NCI-H1436 treated with DMSO at 0.1 percent for 48 hours (cell line): Measurements from ENCODE around the gene HPSE.
A peak's percentile ranks its signal among the peaks of the same experiment; 100 is the strongest.

Source experiments
- DNase-seq: peaks from one replicate; lab custom pipeline; 2025; lab: John Stamatoyannopoulos, UW

Gene HPSE

GRCh38 chr4:83334425-83335241 lies at the start of gene HPSE:
HPSE (minus strand) TSS chr4:83334848; CDS start chr4:83334782, 66 bp downstream.
- DNase-seq = peak; percentile 71

GRCh38 chr4:83382850-83383249 lies 48.2 kb upstream of the HPSE start:
- no peak for DNase-seq

- DNase-seq = no peak
Observed at GRCh38 chr4:83381173-83381572, 46.5 kb upstream of the HPSE start.

- no peak for DNase-seq
Observed at GRCh38 chr4:83378419-83378818, 43.8 kb upstream of the HPSE start.

GRCh38 chr4:83372931-83373330 lies 38.3 kb upstream of the HPSE start:
- no peak for DNase-seq

GRCh38 chr4:83371936-83372335 lies 37.3 kb upstream of the HPSE start:
- no peak for DNase-seq

GRCh38 chr4:83371235-83371634 lies 36.6 kb upstream of the HPSE start:
- no peak for DNase-seq

- no peak for DNase-seq
Observed at GRCh38 chr4:83370640-83370906, 35.9 kb upstream of the HPSE start.

- DNase-seq = no peak
Observed at GRCh38 chr4:83369831-83370639, 35.4 kb upstream of the HPSE start.

- DNase-seq = no peak
Observed at GRCh38 chr4:83364312-83364711, 29.7 kb upstream of the HPSE start.

GRCh38 chr4:83362492-83363329 lies 28.1 kb upstream of the HPSE start:
- DNase-seq = no peak

GRCh38 chr4:83361416-83362103 lies 26.9 kb upstream of the HPSE start:
- no peak for DNase-seq

- no peak for DNase-seq
Observed at GRCh38 chr4:83360018-83360417, 25.4 kb upstream of the HPSE start.

- DNase-seq = no peak
Observed at GRCh38 chr4:83358410-83358809, 23.8 kb upstream of the HPSE start.

GRCh38 chr4:83356899-83357661 lies 22.4 kb upstream of the HPSE start:
- no peak for DNase-seq

- DNase-seq = no peak
Observed at GRCh38 chr4:83353516-83353915, 18.9 kb upstream of the HPSE start.

- DNase-seq = no peak
Observed at GRCh38 chr4:83348074-83348473, 13.4 kb upstream of the HPSE start.

- DNase-seq = no peak
Observed at GRCh38 chr4:83342476-83342875, 7.8 kb upstream of the HPSE start.

GRCh38 chr4:83340692-83341343 lies 6.2 kb upstream of the HPSE start:
- DNase-seq = no peak

GRCh38 chr4:83339573-83339972 lies 4.9 kb upstream of the HPSE start:
- DNase-seq = no peak

GRCh38 chr4:83335701-83336100 lies 1.1 kb upstream of the HPSE start:
- DNase-seq = no peak
